H9 (cell line): Measurements from ENCODE around the gene RNF39. TPM values are rescaled to one million over a fixed set of nuclear protein-coding genes. Genes with fewer than 3 reads are reported as not detected.

Experiments used
- DNase-seq: peaks from one replicate; pipeline ENCODE4 v3.0.0-alpha.2; 2017
- H2AFZ ChIP-seq: one replicate; pipeline ENCODE4 v1.6.1; 2013; ENCODE audit warnings: mild to moderate bottlenecking, low read length, control low read depth, moderate library complexity
- H2AK5ac ChIP-seq: 2 replicates; pipeline ENCODE4 v1.6.1; 2013; ENCODE audit warnings: low read length, control low read depth, mixed read lengths; ENCODE audit not compliant: insufficient read length
- H2BK120ac ChIP-seq: one replicate; pipeline ENCODE4 v1.6.1; 2013; ENCODE audit warnings: low read depth, mild to moderate bottlenecking, low read length, control low read depth, inconsistent platforms; ENCODE audit not compliant: poor library complexity, severe bottlenecking
- H2BK12ac ChIP-seq: 2 replicates; pipeline ENCODE4 v1.6.1; 2013; ENCODE audit warnings: low read length, control low read depth, mixed read lengths, low read depth; ENCODE audit not compliant: insufficient read length
- H2BK15ac ChIP-seq: 2 replicates; pipeline ENCODE4 v1.6.1; 2013; ENCODE audit warnings: low read depth, low read length, control low read depth
- H2BK20ac ChIP-seq: one replicate; pipeline ENCODE4 v1.6.1; 2013; ENCODE audit warnings: low read depth, mild to moderate bottlenecking, low read length, control low read depth, inconsistent platforms; ENCODE audit not compliant: poor library complexity, severe bottlenecking
- H2BK5ac ChIP-seq: 2 replicates; pipeline ENCODE4 v1.6.1; 2013; ENCODE audit warnings: low read length, control low read depth, mixed read lengths; ENCODE audit not compliant: insufficient read length
- H3K14ac ChIP-seq: 2 replicates; pipeline ENCODE4 v1.6.1; 2013; ENCODE audit warnings: low read length, control low read depth; ENCODE audit not compliant: insufficient read depth
- H3K18ac ChIP-seq: 2 replicates; pipeline ENCODE4 v1.6.1; 2013; ENCODE audit warnings: low read depth, mild to moderate bottlenecking, mixed read lengths, low read length, control low read depth; ENCODE audit not compliant: insufficient read length
- H3K23ac ChIP-seq: 2 replicates; pipeline ENCODE4 v1.6.1; 2013; ENCODE audit warnings: low read length, control low read depth, mixed read lengths, low read depth; ENCODE audit not compliant: insufficient read length
- H3K23me2 ChIP-seq: 2 replicates; pipeline ENCODE4 v1.6.1; 2013; ENCODE audit warnings: low read depth, mild to moderate bottlenecking, mixed read lengths, low read length, control low read depth; ENCODE audit not compliant: insufficient read length, poor library complexity, severe bottlenecking
- H3K27ac ChIP-seq: 2 replicates; pipeline ENCODE4 v1.5.1; 2013; ENCODE audit warnings: low read length, control low read depth, mixed read lengths, low read depth; ENCODE audit not compliant: insufficient read length
- H3K27me3 ChIP-seq: 2 replicates; pipeline ENCODE4 v1.6.1; 2013; ENCODE audit warnings: low read length, control low read depth, inconsistent platforms; ENCODE audit not compliant: insufficient read depth
- H3K4ac ChIP-seq: 2 replicates; pipeline ENCODE4 v1.6.1; 2013; ENCODE audit warnings: low read depth, mild to moderate bottlenecking, control low read depth, inconsistent platforms, low read length, moderate library complexity
- H3K4me1 ChIP-seq: 2 replicates; pipeline ENCODE4 v1.6.1; 2013; ENCODE audit warnings: low read length, control low read depth, inconsistent platforms; ENCODE audit not compliant: insufficient read depth
- H3K4me2 ChIP-seq: 2 replicates; pipeline ENCODE4 v1.6.1; 2013; ENCODE audit warnings: low read length, control low read depth, mixed read lengths; ENCODE audit not compliant: insufficient read length, insufficient read depth
- H3K56ac ChIP-seq: 2 replicates; pipeline ENCODE4 v1.6.1; 2013; ENCODE audit warnings: low read depth, mild to moderate bottlenecking, mixed read lengths, low read length, control low read depth; ENCODE audit not compliant: insufficient read length
- H3K79me1 ChIP-seq: 2 replicates; pipeline ENCODE4 v1.6.1; 2013; ENCODE audit warnings: low read depth, mild to moderate bottlenecking, moderate library complexity, low read length, control low read depth, inconsistent platforms; ENCODE audit not compliant: insufficient read depth, poor library complexity, severe bottlenecking
- H3K79me2 ChIP-seq: 2 replicates; pipeline ENCODE4 v1.6.1; 2013; ENCODE audit warnings: low read length, control low read depth, inconsistent platforms; ENCODE audit not compliant: insufficient read depth
- H3K9ac ChIP-seq: 2 replicates; pipeline ENCODE4 v1.6.1; 2013; ENCODE audit warnings: low read length, control low read depth, mixed read lengths; ENCODE audit not compliant: insufficient read length; ENCODE audit errors: extremely low read depth
- H3K9me3 ChIP-seq: one replicate; pipeline ENCODE4 v1.6.1; 2013; ENCODE audit warnings: low read depth, low read length, inconsistent platforms; ENCODE audit not compliant: control insufficient read depth
- H3T11ph ChIP-seq: one replicate; pipeline ENCODE4 v1.6.1; 2013; ENCODE audit warnings: mild to moderate bottlenecking, low read length, control low read depth, inconsistent platforms
- H4K20me1 ChIP-seq: one replicate; pipeline ENCODE4 v1.6.1; 2013; ENCODE audit not compliant: control insufficient read depth, insufficient read length, insufficient read depth
- H4K5ac ChIP-seq: 2 replicates; pipeline ENCODE4 v1.6.1; 2013; ENCODE audit warnings: low read depth, mild to moderate bottlenecking, mixed read lengths, low read length, control low read depth; ENCODE audit not compliant: insufficient read length
- H4K8ac ChIP-seq: replicated peaks from 2 replicates; pipeline ENCODE4 v1.6.1; 2013; ENCODE audit warnings: low read length, control low read depth, mixed read lengths, low read depth; ENCODE audit not compliant: insufficient read length
- H4K91ac ChIP-seq: 2 replicates; pipeline ENCODE4 v1.6.1; 2013; ENCODE audit warnings: low read depth, mild to moderate bottlenecking, moderate library complexity, mixed read lengths, low read length, control low read depth; ENCODE audit not compliant: insufficient read length
- H3K27ac Mint-ChIP-seq, 3 experiments: 2 replicates in 2 of 3; 3 replicates in 1 of 3; pipeline ENCODE4 v1.8.0; 2020 to 2021; ENCODE audit warnings: mixed read lengths in 3 of 3, mild to moderate bottlenecking in 1 of 3, moderate library complexity in 1 of 3
- H3K27me3 Mint-ChIP-seq: 2 replicates; pipeline ENCODE4 v1.8.0; 2021; ENCODE audit warnings: low read depth, mild to moderate bottlenecking, moderate library complexity, mixed read lengths
- H3K36me3 Mint-ChIP-seq, 3 experiments: 2 replicates in 2 of 3; 3 replicates in 1 of 3; pipeline ENCODE4 v1.8.0; 2020 to 2021; ENCODE audit warnings: low read depth in 3 of 3, mixed read lengths in 3 of 3; ENCODE audit not compliant: insufficient read depth in 1 of 3
- H3K4me1 Mint-ChIP-seq, 2 experiments: 2 replicates each; pipeline ENCODE4 v1.8.0; 2020; ENCODE audit warnings: mixed read lengths in 2 of 2
- H3K4me3 Mint-ChIP-seq, 2 experiments: 2 replicates in 1 of 2; 3 replicates in 1 of 2; pipeline ENCODE4 v1.8.0; 2020 to 2021; ENCODE audit warnings: mild to moderate bottlenecking in 2 of 2, mixed read lengths in 2 of 2, moderate library complexity in 1 of 2
- H3K9me3 Mint-ChIP-seq, 2 experiments: 2 replicates in 1 of 2; 3 replicates in 1 of 2; pipeline ENCODE4 v1.8.0; 2020; ENCODE audit warnings: mild to moderate bottlenecking in 2 of 2, mixed read lengths in 2 of 2, moderate library complexity in 1 of 2
- CTCF ChIP-seq: fragments of 200-600 bp; sonication (generic); conservative IDR thresholded peaks from 3 replicates; pipeline ENCODE4 v1.8.0; 2021; ENCODE audit warnings: antibody characterized with exemption, mild to moderate bottlenecking
- WGBS: extraction: QIAGEN DNeasy Blood & Tissue Kit; methylation state at CpG from one replicate; pipeline ENCODE4 v1.1.7; 2013; ENCODE audit warnings: missing lambda C conversion rate, low lambda C conversion rate, mixed read lengths; ENCODE audit not compliant: insufficient read length; ENCODE audit errors: extremely low coverage; 5-methylcytosine and 5-hydroxymethylcytosine counted together
- total RNA-seq: library from RNA; stranded (reverse); gene quantifications from 2 replicates; pipeline ENCODE4 v1.2.1, GENCODE V29; 2021

RNF39 gene
- total RNA-seq, 1 experiment from 2014 or later = 0.26 TPM

GRCh38 chr6:30053682-30054081, 21.9 kb downstream of the RNF39 start:
- no peaks in the 10 kb centered on the region for H4K20me1 ChIP-seq
- TF ChIP-seq CTCF = no peak

More at GRCh38 chr6:30053682-30054081, 21.9 kb downstream of the RNF39 start:
- H3K18ac ChIP-seq = no peak overlapping the region
- H3K56ac ChIP-seq = no peak overlapping the region
- no peak overlapping the region for H3K4me3 Mint-ChIP-seq
- H2BK15ac ChIP-seq = no peak overlapping the region
- H3K9ac ChIP-seq = no peak overlapping the region
- H4K91ac ChIP-seq = no peak overlapping the region
- no peak overlapping the region for H3K4ac ChIP-seq
- H3K27ac ChIP-seq = no peak overlapping the region
- no peak overlapping the region for H3K23ac ChIP-seq
- H3K79me1 ChIP-seq = no peaks in the 10 kb centered on the region
- H3K27ac Mint-ChIP-seq = no peak overlapping the region
- H3K4me2 ChIP-seq = no peak overlapping the region
- no peak overlapping the region for H3T11ph ChIP-seq
- no peak overlapping the region for H3K14ac ChIP-seq
- no peaks in the 10 kb centered on the region for H3K79me2 ChIP-seq
- no peak overlapping the region for H2AK5ac ChIP-seq
- no peaks in the 10 kb centered on the region for H3K27me3 ChIP-seq
- H3K9me3 Mint-ChIP-seq = no peaks in the 10 kb centered on the region
- H2BK5ac ChIP-seq = no peak overlapping the region
- no peak overlapping the region for H2BK120ac ChIP-seq
- H4K5ac ChIP-seq = no peak overlapping the region
- H2BK12ac ChIP-seq = no peak overlapping the region
- no peak overlapping the region for H2AFZ ChIP-seq
- no peaks in the 10 kb centered on the region for H3K23me2 ChIP-seq
- no peaks in the 10 kb centered on the region for H3K27me3 Mint-ChIP-seq
- H3K4me1 Mint-ChIP-seq = no peaks in the 10 kb centered on the region
- H4K8ac ChIP-seq = no peak overlapping the region
- H3K36me3 Mint-ChIP-seq = no peaks in the 10 kb centered on the region; a peak in 1 of 7 replicates
- no peak for DNase-seq
- no peak overlapping the region for H2BK20ac ChIP-seq
- no peaks in the 10 kb centered on the region for H3K9me3 ChIP-seq
- H3K4me1 ChIP-seq = no peaks in the 10 kb centered on the region
- no CpG with 5 or more reads among the region's 3 CpGs for WGBS
